G401 (cell line): ENCODE measurements around the gene KLHDC8B. TPM values are rescaled to one million over a fixed set of nuclear protein-coding genes. Genes with fewer than 3 reads are reported as not detected.
A peak's percentile ranks its signal among the peaks of the same experiment; 100 is the strongest.

Experiments used
- DNase-seq: peaks from one replicate; pipeline ENCODE4 v3.0.0-alpha.2; 2015; ENCODE audit warnings: low spot score
- in situ Hi-C: cut with HindIII; loops from 2 replicates; pipeline ENCODE4 v1.10.0; 2016; ENCODE audit warnings: low sequenced_read_pairs, mixed read lengths
- total RNA-seq: library from RNA; depleted of rRNA; stranded (reverse); fragments of >200 nt; shearing (Covaris generic); gene quantifications from 2 replicates; pipeline ENCODE4 v1.2.3, GENCODE V29; 2014; rRNA removed

Gene KLHDC8B
- total RNA-seq = 20.0 and 30.9 TPM in 2 replicates

DNA sequence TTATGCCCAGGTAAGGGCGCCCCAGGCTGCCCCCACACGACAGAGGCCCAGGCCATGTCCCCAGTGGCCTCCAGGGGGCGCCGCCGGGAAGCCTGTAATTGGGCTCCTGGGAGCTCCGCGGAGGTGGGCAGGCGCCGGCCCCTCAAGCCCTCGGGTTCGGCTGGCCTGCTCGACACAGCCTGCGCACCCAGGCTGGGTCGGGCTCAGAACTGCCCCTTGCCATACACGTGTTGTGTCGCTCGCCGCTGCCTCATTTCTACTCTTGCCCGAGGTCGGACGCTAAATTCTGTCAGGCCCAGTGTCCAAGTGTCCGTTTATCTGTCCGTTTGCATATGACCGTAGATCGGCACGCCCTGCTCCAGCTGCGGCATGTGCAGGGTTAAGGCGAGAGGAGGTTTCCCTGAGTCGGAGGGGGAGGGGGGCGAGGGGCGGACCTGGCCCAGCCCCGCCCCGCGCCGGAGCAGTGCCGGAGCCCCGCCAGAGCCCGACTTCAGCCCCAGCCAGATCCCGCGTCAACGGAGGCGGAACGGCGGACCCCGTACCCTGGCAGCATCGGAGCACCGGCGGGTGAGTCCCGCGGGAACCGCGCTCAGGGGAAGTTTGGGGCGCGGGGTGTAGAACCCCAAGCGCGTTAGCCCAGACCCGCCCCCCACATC is at the start of gene KLHDC8B:
TSS of gene KLHDC8B (plus strand) at position 480 of the 656 bp plus-strand sequence. CDS start 1,172 bp downstream, outside the sequence.
- peak; percentile 78 for DNase-seq
- in situ Hi-C loops = no loop called here

DNA sequence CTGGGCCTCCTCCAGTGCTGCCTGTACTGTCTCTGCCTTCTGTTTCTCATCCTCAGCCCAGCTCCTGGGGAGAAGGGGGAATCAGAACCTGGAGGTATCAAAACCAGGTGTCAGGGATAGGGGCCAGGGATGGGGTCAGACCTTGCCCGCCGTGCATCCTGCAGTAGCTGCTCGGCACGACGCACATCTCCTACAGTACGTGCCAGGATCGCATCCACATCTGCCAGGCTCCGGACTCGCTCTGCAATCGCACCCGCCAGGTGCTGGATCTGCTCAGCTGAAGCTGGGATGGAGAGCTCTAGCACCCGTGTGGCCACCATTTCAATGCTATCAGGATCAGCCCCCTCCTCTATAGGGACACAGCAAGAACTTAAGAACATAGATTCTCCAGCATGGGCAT is 49.4 kb upstream of the KLHDC8B start:
- in situ Hi-C loops = no loop called here
- no peak for DNase-seq

DNA sequence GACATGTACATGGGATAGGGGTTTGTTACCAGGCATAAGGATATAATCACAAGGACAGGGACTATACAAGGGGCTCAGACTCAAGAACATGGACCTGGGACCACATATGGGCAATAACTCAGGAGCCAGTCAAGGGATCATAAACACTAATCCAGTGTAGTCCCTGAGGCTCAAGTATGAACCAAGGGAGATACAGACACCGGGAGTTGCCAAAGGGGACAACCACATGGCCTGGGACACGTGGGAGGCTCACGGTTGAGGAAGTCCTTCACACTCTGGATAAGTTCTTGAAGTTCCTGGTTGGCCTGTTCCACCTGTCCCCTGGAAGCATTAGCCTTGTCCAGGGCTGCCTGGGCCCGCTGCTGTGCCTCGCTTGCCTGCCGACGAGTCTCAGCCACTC is 48.9 kb upstream of the KLHDC8B start:
- DNase-seq = no peak
- in situ Hi-C loops = no loop called here

DNA sequence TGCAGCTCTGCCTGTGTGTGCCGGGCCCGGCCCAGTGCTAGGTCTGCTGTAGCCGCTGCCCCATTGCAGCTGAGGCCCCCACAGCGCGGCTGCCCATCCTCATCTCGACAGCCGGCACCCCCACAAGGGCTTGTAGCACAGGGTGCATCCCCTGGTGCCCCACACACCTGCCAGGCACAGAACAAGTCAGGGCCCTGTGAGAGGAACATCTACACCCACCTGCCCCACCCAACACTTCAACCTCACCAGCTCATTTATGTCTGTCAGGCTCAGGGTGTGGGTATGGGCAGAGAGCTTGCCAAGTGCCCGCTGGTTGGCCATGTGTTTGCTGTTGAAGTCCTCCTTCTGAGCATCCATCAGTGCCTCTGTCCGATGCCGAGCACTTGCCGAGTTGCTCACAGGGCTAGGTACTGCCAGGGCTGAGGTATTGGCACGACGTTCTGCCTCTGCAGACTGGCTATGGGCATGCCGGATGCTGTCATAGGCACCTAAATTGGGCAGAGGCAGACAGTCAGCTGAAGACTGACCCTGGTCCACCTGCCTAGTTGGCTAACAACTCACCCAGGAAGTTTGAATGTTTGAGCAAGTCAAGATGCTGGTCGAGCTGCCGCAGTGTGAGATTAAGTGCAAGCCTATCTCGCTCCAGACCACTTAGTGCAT is 48.4 kb upstream of the KLHDC8B start:
- DNase-seq = peak; percentile 22
- in situ Hi-C loops = no loop called here

DNA sequence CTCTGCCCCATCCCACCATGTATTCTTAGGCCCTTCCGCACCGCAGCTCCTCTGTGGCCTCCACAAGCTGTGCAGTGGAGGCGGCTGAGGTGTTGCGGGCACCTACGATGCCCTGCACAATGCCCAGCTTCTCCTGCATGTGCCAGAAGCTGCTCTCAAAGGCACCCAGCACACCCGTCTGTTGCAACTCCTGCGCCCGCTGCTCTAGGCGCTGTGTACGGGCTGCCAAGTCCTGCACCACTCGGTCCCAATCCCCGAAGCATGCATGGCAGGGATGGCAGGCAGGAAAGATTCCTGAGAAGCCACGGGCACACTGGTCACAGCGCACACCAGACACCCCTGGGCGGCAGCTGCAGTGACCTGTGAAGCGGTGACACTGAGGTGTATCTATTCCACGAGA is 47.7 kb upstream of the KLHDC8B start:
- in situ Hi-C loops = no loop called here
- no peak for DNase-seq

DNA sequence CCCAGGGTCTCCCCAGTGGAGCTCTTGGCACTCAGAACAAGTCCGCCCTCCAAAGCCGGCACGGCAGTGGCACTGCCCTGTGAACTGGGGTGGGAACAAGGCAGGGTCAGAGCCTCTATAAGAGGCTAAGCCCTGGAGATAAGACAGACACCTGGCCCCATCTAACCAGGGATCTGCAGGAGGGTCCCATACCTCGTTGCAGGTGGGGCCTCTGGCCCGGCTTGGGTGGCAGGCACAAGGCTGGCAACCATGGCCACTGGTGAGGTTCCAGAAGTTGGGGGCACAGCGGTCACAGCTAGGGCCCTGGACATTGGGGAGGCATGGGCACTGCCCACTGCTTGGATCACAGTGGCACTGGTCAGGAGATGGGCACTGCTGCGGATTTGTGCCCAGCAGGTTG is 47.2 kb upstream of the KLHDC8B start:
- in situ Hi-C loops = no loop called here
- DNase-seq = no peak

DNA sequence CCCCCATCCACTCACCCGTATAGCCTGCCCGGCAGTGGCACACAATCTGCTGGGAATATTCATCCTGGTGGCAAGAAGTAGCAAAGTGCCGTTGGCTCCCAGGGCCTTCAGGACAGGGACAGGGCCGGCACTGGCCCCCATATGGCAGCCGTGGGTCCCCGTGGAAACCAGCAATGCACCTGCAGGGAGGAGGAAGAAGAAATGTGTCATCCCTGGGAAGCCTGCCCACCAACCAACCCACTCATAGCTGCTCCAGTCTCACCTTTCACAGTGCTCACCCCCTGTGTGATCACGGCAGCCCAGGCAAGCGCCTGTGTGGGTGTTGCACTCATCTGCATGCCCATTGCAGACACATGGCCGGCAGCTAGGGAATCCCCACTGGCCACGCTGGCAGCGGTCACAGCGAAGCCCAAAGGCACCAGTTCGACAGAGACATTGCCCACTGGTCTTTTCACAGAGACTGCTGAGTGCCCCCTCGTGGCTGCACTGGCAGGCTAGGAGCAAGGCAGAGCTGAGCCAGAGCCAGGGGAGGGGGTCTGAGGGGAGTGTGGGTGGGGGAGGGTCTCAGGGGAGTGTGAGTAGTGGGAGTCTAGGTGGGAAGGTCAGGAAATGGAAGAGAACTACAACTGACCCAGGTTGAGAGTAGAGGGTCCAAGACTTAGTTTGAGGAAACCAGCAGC is 46.3 kb upstream of the KLHDC8B start:
- DNase-seq = peak; percentile 48
- in situ Hi-C loops = no loop called here

DNA sequence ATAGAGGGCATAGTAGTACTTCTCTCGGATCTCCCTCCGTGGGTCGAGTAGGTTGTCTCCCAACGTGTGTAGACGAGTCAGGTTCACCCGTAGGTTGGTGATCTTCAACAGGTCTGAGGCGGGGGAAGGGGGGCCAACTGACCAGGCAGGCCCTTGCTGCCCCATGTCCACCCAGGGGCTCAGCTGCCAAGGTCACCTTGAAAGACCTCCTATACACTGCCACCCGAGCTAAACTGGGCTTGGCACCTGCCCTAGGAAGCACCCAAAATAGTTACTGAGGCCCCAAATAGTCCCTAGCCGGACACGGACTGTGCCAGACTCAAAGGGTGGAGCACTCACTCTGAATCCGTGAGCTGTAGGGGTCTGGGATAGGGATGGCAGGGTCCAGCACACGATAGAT is 40.4 kb upstream of the KLHDC8B start:
- DNase-seq = no peak
- in situ Hi-C loops = no loop called here

DNA sequence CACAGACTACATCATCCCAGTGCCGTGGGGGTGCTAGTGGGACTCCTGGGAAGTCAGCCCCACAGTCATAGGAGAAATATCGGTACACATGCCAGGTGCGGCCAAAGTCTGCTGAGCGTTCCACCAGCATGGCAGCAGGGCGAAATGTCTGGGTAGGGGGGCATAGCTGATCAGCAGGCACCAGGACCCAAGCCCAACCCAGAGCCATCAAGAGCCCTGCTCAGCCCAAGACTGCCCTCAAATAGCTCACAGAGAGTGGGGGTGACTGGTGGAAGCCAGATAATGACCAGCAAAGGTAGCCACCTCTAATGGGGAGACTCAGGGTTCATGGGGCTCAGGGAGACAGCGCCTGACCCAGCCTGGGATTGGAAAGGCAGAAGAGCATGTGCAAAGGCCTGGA is 39.8 kb upstream of the KLHDC8B start:
- no peak for DNase-seq
- in situ Hi-C loops = no loop called here

DNA sequence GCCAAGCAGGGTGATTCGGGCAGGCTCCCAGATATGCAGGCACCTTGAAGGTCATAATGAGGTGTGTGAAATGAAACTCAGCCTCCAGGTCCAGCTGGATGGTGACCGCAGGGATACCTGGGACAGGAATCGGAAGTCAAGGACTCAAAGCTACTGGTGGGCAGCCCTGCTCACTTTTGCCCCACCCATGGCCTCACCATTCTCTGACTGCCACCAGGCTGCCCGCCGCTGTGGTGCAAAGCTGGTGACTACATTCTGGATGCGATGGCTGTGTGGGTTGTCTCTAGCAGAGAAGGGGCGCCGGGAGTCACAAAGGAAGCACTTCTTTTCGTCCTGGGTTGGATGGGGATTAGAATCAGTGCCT is 39.3 kb upstream of the KLHDC8B start:
- DNase-seq = no peak
- in situ Hi-C loops = no loop called here

DNA sequence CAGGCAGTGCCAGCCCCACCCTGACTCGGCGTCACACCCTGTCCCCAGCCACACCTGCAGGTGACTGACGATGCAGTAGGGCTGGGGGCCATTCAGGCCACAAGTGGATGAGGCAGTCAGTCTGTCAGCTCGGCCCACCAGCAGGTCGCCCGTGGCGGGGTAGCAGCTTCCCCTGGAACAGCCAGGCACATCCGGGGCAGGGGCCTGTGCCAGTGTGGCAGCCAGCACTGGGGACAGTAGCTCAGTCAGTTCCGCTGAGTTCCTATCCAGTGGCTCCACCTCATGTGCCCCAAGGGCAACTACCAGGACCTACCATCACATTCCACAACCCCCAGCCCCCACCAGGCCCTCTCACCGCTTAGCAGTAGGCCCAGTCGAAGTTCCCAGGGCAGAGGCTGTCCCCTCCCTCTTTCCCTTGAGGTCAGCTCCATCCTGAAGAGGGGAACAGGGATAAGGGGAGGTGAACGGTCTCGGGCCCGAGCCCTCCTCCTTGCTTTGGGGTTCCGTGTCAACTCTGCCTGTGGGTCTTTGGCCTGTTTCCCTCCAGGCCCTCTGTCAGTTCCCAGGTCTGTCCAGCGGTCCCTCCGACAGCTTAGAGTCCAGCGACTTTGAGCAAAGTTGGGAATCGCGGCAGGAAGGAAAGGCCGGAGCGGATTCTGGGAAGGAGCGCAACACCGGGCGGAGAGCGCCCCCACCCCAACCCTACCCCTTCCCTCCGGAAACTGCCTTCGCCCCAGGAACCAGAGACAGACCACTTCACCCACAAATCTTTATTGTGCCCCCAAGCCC is 38.8 kb upstream of the KLHDC8B start, which contains the start of gene LAMB2:
TSS of gene LAMB2 (minus strand) at position 614 of the 789 bp plus-strand sequence. CDS start at position 431, 183 bp downstream.
- in situ Hi-C loops = no loop called here
- DNase-seq = peak; percentile 76

DNA sequence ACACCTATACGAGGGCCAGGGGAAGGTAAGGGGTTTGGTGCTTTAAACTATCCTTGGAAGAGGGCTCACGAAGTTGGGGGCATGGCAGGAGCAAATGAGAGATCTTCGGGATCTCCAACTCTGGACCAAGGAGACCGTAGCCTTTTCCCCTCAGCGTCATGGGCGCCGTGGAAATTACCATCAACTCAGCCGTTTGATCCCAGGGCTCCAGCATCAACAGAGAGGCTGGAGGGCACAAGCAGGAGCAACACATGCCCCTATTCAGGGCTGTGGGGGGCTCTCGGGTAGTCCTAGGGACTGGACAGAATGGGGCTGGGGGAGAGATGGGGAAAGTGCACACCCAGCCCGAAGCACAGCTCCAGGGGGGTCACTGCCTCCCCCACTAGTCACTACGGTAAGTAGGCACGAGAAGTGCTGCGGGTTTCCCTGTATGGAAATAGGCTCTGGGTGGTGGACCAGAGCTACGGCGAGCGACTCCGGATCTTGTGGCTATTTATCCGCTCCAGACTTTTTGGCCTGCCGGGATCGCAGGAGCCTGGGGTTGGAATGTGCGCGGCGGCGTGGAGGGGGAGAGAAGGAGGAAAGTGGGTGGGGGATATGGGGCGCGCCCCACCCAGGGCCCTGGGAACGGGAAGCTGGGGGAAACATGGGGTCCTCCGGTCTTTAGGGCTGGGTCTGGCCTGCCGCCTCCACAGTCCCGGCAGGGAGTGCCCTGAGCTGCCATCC is 38.0 kb upstream of the KLHDC8B start:
- in situ Hi-C loops = no loop called here

DNA sequence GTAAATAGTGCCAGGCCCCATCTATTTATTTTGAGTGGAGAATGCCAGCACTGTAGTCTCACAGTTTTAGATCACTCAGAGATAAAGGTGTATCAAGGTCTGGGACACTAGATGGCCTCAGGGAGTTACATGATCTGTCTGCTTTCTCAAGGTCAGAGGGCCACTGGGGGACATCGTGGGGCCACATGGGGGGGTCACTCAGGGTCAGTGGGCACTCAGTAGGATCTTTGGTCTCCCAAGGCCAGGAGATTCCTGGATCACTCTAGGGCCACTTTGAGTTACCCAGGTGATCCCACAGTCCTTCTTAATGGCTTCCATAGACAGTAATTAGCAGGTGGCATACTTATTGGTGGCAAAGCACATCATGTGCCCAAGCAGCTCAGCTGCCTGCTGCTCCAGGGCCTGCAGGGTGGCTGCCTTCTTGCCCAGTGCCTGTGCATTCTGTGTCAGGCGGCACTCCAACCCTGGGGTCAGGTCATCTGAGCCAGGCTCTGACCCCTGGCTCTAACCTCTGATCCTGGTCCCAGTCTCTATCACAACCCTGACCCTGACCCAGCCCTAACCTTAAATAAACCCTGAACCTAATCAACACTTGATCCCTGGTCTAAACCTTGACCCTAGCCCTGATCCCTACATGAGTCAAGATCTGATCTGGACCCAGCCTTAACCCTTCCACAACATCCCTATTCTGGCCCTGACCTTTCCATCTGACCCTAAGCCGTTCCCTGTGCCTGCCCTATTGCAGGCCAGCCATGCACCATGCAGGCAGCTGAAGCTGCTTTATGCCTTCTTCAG is 36.7 kb upstream of the KLHDC8B start:
- DNase-seq = no peak

More for the DNA sequence above, 38.0 kb upstream of the KLHDC8B start:
- peak; percentile 90 for DNase-seq

DNA sequence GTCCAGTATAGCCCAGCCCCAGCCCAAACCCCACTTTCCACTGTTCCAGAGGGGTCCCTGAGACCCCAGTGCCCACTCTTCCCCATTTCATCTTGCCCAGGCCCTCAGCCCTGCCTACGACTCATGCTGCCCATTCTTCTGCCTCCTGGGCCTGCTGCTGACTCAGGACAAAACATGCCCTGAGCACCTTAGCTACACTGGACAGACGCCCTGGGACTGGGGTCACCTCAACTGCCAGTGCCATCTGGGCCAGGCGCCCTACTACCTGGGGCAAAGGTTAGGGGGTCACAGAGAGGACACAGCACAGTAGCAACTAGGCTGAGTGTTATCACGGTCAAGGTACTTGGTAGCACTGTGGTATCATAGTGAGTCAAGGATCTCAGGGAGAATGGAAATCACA is 35.9 kb upstream of the KLHDC8B start:
- DNase-seq = no peak
- in situ Hi-C loops = no loop called here

More for the DNA sequence above, 36.7 kb upstream of the KLHDC8B start:
- in situ Hi-C loops = no loop called here

DNA sequence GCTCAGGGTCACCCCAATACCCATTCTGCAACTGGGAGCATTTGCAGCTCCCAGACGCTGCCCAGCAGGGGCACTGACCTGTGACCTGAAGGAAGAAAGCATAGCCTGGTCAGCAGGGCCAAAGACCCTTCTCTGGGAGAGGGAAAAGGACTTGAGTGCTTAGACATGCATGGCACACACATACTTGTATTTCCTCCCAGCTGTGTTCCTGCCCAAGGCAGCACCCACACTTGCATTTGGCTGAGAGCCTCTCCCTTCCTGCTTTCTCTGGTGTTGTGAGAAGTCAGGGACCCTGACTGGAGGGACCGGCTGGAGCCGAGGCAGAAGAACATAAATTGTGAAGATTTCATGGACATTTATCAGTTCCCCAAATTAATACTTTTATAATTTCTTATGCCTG is 31.3 kb upstream of the KLHDC8B start:
- in situ Hi-C loops = loop anchor here (10.0 kb wide), 1 partner anchor 185 kb away; no protein-coding TSS in a partner anchor
- no peak for DNase-seq

DNA sequence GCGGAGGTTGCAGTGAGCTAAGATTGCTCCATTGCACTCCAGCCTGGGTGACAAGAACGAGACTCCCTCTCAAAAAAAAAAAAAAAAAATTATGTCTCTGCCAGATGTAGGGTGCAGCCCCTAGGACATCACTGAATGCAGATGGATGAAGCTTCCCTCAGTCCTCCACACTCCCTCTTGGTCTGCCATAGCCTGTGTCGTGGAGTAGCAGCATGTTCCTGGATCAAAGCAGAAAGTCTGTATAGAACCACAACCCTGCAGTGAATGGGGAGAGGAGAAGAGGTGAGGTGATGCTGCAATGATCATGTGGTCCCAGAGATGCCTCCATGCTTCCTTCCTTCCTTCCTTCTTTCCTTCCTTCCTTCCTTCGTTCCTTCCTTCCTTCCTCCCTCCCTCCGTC is 23.2 kb upstream of the KLHDC8B start:
- in situ Hi-C loops = loop anchor here (10.0 kb wide), 1 partner anchor 177 kb away; no protein-coding TSS in a partner anchor
- DNase-seq = no peak

DNA sequence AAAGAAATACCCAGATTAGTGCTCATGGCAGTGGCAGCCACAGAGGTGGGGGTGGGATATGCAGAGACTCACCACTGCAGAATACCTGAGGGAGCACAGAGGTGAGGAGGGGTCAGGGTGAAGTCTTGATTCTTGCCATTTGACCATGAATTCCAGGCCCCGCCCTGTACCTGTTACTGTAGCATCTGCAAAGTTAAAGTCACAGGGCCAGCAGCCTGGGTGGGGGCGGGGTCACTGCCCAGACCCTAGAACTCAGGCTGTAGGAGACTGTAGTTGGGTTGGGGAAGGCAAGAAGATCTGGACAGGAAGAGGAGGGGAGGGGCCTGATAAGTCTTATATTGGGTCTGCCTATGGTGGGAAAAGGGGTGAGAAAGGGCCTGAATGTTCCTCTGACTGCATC is 19.8 kb upstream of the KLHDC8B start:
- in situ Hi-C loops = no loop called here
- no peak for DNase-seq

DNA sequence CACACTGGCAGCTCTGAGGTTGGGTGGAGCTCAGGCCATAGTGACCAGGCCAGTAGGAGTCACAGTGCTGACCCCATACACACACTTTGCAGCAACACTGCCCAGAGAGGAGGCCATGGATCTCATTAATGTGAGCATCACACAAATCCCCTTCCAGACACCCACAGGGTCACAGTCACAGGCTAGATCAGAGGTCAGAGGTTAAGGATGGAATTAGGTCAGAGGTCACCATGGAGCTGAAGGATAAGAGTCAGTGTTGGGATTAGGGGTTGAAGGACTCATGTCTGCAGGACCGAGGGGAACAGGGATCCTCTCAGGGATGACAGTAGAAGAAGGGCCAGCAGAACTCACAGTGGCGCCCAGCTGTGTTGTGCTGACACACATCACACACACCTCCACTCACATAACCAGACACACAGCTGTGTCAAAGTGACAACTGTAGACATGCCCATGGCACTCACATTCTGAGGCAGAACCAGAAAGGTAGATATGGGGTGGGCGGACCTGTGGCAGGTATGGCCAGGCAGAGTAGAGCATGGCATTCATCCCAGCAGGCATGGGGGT is 18.0 kb upstream of the KLHDC8B start:
- in situ Hi-C loops = no loop called here
- DNase-seq = no peak
